GM13976 (cell line): ENCODE data around the gene SCAND1.
"Not testable (repeated sequence)": the region's sequence is repeated elsewhere in the genome, so short reads cannot be mapped to it uniquely, and the experiment has no call there.

Source experiments
- DNase-seq: peaks from one replicate; pipeline ENCODE4 v3.0.0; 2012; ENCODE audit warnings: low spot score
- CTCF ChIP-seq: IDR thresholded peaks from 2 replicates; pipeline ENCODE4 v1.5.1; 2012; ENCODE audit warnings: borderline replicate concordance, mild to moderate bottlenecking; ENCODE audit not compliant: insufficient read depth; ENCODE audit errors: extremely low read depth, missing control alignments, control extremely low read depth
- in situ Hi-C: fragments of 300-500 bp; cut with MboI; formaldehyde crosslinking; loops from one replicate; pipeline ENCODE4 v1.12.0; 2022; ENCODE audit warnings: low sequenced_read_pairs, mixed read lengths, inconsistent platforms; ENCODE audit not compliant: unreplicated experiment

The SCAND1 gene

GRCh38 chr20:35954200-35954906, at the start of gene SCAND1:
TSS of gene SCAND1 (minus strand) at chr20:35954502. CDS start at chr20:35954284, 218 bp downstream.
- peak; percentile 96 for DNase-seq
- in situ Hi-C loops: no loop called here
- TF ChIP-seq CTCF: peak; percentile 99

- no peak for TF ChIP-seq CTCF
- in situ Hi-C loops: no loop called here
- no peak for DNase-seq
These were observed 49.7 kb upstream of the SCAND1 start for GRCh38 chr20:36004045-36004444.

GRCh38 chr20:36002855-36003254, 48.6 kb upstream of the SCAND1 start:
- in situ Hi-C loops: no loop called here
- TF ChIP-seq CTCF: no peak

GRCh38 chr20:36001331-36001730, 47.0 kb upstream of the SCAND1 start:
- in situ Hi-C loops, DNase-seq: not testable (repeated sequence)

More at GRCh38 chr20:36002855-36003254, 48.6 kb upstream of the SCAND1 start:
- DNase-seq: no peak

- DNase-seq: not testable (repeated sequence)
- in situ Hi-C loops: loop anchor here (25.0 kb wide), 1 partner anchor 441 kb away; no protein-coding TSS in a partner anchor
These were observed 42.2 kb upstream of the SCAND1 start for GRCh38 chr20:35996492-35996891.

GRCh38 chr20:35994994-35995453, 40.7 kb upstream of the SCAND1 start:
- TF ChIP-seq CTCF: peak; percentile 85
- DNase-seq: peak; percentile 76
- in situ Hi-C loops: loop anchor here (5.0 to 25.0 kb wide), 2 partner anchors 142 to 442 kb away; no protein-coding TSS in a partner anchor

GRCh38 chr20:35992713-35993335, 38.5 kb upstream of the SCAND1 start:
- TF ChIP-seq CTCF: peak; percentile 69
- in situ Hi-C loops: loop anchor here (5.0 to 25.0 kb wide), 2 partner anchors 144 to 444 kb away; no protein-coding TSS in a partner anchor
- peak; percentile 77 for DNase-seq
